Measurements from ENCODE around the gene SOX30.
A peak's percentile ranks its signal among the peaks of the same experiment; 100 is the strongest.

SOX30 gene

GRCh38 chr5:157659868-157660660 is 7.8 kb upstream of the SOX30 start:
- DNase-seq (ENCODE audit: low read depth): no peak

DNA sequence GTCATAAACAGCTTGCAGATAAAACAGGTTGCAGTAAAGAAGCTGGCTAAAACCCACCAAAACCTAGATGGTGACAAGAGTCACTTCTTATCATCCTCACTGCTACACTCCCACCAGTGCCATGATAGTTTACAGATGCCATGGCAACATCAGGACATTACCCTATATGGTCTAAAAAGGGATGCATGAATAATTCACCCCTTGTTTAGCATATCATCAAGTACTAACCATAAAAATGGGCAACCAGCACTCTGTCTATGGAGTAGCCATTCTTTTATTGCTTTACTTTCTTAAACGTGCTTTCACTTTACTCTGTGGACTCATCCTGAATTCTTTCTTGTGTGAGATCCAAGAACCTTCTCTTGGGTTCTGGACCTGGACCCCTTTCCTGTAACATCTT is 6.7 kb upstream of the SOX30 start:
- DNase-seq (ENCODE audit: low read depth): no peak

GRCh38 chr5:157657516-157657915 is 5.3 kb upstream of the SOX30 start:
- no peak for DNase-seq (ENCODE audit: low read depth)

DNA sequence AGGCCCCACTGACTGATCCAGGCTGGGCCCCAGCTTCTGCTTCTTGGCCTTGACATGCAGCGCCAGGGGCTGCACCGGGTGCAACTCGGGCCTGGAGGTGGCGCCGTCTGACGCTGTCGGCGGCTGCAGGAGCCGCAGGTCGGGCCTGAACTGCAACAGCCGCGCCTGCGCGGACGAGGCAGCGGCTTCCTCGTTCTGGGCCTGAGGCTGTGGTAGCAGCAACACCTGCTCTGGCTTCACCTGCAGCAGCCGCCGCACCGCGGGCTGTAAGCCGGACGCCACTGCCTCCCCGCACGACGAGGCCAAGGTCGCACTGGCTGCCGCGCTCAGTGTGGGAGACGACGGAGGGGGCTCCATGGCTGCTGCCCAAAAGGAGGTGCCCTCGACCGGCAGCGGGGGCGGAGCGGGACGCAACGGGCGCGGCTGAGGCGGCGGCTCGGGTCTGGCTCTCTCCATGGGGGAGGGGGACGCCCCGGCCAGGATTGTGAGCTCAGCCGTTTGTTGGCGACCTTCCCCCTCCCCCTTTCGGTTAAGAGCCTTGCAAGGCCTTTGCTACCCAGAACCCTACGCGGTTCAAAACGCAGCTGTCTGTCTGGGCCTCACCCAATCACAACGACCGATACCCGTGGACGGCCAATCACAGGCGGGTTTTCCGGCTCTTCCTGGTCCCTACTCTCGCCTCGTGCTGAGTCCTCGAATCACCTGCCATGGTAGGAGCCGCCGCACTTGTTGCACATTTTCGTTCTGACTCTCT is 438 bp downstream of the SOX30 start:
- DNase-seq (ENCODE audit: low read depth): peak; percentile 79

DNA sequence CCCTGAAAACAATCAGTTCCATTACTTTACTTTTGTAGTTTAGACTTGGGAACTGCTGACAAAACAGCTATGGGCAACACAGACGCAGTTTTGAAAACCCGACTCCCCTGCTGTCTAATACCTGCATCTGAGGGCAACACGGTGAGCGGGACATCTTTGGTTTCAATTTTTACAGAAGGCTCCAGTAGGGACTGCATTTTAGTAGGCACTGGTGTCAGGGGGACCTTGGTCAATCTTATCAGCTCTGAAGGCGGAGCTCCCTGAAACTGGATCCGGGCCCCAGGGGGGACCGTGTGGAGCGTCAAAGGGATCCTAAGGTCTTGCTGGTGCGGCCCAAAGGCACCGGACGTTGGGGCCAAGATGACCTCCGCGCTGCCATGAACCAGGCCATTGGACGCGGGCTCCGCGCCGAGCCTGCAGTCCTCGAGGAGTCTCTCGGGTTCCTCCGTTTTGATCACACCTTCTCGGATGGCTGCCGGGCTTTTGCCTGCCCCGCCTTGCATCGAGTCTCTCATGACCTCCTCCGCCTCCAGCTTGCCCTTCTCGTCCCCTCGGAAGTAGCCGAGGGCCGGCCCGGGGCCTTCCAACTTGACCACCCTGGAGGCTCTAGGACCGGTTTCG is 1.1 kb downstream of the SOX30 start:
- no peak for DNase-seq (ENCODE audit: low read depth)

- DNase-seq (ENCODE audit: low read depth): no peak
Observed at GRCh38 chr5:157649101-157649500, 3.1 kb downstream of the SOX30 start.

- DNase-seq (ENCODE audit: low read depth): no peak
Observed at GRCh38 chr5:157648275-157648990, 3.8 kb downstream of the SOX30 start.

DNA sequence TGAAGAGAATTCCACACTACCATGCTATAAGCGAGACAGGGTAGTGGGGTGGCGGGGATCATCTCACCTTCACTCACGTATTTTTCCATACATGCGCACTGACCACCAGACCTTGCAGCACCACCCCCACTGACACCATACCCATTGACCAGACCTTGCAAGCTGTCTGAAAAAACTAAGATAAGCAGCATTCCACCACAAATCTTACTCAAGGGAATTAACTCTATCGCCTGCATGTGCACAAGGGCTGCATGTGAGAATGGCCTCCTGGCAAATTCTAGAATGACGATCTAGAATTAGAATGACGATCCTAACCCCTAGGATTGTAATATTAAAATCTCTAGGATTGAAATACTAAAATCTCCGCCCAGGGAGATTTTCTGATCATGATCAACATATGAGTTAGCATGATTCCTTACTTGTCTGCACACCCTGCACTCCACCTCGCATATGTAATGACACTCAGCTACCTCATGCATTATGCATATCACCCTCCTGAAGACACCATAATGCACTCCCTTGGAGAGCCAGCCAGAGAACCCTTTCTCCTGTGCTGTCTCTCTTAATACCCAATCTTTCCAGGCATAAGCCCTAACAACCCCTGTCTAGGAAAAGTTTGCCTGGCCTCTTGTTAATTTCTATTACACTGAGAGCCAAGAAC is 11.7 kb downstream of the SOX30 start:
- DNase-seq (ENCODE audit: low read depth): no peak

DNA sequence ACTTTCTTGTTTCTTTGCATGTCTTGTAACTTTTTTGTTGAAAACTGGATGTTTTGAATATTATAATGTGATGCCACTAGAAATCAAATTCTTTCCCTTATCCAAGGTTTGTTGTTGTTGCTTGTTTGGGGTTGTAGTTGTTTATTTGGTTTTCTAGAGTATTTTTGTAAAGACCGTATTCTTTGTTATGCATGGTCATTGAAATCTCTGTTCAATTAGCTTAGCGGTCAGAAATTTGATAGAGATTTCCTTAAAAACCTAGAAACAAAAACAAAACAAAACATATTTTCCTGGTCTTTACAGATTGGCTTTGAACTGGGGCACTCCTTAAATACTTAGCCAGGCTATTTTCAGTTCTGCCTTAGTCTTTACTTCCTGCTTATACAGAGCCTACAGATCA is 21.9 kb downstream of the SOX30 start:
- no peak for DNase-seq (ENCODE audit: low read depth)

DNA sequence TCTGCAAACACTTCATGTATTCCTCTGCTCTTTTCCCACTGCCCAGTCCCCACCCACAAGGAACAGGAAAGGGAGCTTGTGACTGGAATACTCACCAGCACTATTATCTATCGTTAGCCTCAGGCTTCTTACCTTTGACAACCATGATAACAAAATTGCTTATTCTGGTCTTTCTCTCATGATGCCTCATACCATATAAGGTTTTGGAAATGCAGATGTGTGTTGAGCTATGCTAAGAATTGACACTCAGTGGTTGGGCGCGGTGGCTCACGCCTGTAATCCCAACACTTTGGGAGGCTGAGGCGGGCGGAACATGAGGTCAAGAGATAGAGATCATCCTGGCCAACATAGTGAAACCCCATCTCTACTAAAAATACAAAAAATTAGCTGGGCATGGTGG is 25.4 kb downstream of the SOX30 start:
- no peak for DNase-seq (ENCODE audit: low read depth)

- DNase-seq (ENCODE audit: low read depth): no peak
Observed at GRCh38 chr5:157624144-157624543, 28.1 kb downstream of the SOX30 start.

- no peak for DNase-seq (ENCODE audit: low read depth)
Observed at GRCh38 chr5:157620776-157621175, 31.5 kb downstream of the SOX30 start.

- DNase-seq (ENCODE audit: low read depth): no peak
Observed at GRCh38 chr5:157618191-157618765, 34.0 kb downstream of the SOX30 start.

- DNase-seq (ENCODE audit: low read depth): no peak
Observed at GRCh38 chr5:157616785-157617184, 35.5 kb downstream of the SOX30 start.

DNA sequence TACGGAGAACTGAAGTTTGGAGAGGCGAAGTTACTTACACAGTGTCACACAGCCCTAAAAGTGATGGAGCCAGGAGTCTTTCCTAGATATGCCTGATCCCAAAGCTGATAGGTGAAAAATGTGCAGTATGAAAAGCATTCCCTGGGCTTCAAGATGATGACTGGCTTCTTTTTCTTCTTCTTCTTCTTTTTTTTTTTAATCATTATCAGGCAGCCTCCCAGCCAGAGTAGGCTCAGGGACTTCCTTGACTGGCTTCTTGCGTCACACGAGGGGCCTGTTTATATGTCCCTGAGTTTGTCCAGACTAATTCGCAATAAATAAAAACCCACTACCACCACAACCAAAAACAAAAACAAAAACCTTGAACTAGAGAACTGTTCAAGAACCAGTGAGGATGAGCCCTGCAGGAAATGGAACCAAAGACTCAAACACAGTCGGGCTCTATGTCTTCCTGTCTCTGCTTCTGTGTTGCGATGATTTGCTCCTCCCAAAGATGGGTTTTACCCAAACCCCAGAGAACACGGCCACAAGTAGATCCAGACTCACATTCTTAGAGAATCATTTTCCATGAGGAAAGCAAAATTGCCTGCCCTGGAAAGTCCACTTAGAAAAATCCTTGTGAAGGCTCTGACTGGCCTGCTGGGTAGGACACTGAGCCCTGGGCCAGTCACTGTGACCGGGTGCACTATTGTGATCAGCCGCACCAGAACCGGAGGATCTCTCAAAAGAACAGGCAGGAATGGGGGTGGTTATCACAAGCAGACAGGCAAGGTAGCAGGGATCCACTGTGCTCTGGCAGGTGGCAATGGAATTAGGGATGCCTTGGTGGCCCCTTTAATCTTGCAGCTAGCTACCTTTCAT is 38.6 kb downstream of the SOX30 start:
- DNase-seq (ENCODE audit: low read depth): no peak

DNA sequence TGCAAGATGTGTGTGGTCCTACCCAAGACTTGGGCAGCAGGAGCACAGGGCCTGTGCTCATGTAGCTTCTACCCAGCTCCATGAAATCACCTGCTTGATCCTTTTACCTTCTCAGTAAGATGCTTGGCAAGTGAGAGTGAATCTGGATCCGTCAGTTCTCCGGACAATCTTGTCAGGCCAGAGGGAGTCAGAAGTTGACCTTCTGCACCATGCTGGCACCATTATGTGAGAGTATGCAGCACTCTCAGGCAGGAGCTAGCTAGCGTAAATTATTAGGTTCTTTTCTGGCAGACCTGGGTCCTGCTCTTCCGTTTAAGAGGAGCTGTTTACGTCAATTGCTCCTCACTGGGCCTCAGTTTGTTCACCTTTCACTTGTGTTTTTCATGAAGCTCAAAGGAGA is 39.7 kb downstream of the SOX30 start:
- DNase-seq (ENCODE audit: low read depth): no peak

DNA sequence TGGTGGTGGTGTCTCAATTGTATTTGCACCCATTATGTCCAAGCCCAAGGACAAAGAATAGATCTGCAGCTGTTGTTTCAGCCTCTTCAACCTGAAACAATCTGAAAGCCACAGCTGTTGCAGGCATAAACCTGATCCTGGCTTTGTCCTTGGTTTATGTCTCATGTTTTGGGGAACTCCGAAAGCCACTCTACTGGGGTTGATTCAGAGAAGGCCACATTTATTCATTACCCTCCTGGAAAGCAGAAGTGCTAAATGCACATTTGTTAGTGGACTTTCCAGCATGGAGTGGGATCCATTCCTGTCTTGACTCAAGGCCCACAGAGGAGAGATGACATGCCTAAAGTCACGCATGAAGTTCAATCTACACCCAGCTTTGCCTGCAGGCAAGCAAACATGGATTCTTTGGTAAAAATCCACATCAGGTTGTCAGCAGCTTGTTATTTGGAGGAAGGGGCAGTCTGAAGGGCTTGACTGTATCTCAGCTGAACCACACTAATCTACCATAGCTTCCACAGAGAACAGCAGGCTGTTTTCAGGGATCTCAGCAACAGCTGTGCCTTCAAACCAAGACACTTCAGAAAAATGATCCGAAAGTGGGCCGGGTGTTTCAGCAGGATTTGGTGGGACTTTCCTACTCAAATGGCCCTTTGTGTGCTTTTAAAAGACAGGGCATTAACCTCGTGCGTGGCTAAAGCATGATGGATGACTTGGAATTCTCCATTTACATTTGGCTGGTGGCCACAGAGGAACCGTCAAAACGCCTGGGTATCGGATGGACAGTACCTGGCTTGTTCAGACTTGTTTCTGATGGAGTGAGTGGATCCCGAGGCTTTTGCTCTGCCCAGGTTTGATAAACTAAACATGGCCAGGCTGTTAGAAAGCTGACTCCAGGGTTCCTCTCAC is 40.4 kb downstream of the SOX30 start:
- no peak for DNase-seq (ENCODE audit: low read depth)

GRCh38 chr5:157610990-157611389 is 41.2 kb downstream of the SOX30 start:
- no peak for DNase-seq (ENCODE audit: low read depth)

GRCh38 chr5:157608972-157609565 is 43.2 kb downstream of the SOX30 start:
- no peak for DNase-seq (ENCODE audit: low read depth)
